ENCODE measurements around the gene INPP4A. TPM values are rescaled to one million over a fixed set of nuclear protein-coding genes. Genes with fewer than 3 reads are reported as not detected.
A peak's percentile ranks its signal among the peaks of the same experiment; 100 is the strongest.

INPP4A gene
- total and polyA plus RNA-seq, 10 of the 15 experiments (the other 5 are each of a cell fraction or from before 2014, with no cell fraction given), result 4.7 to 62.3 (median 36.9) TPM

DNA sequence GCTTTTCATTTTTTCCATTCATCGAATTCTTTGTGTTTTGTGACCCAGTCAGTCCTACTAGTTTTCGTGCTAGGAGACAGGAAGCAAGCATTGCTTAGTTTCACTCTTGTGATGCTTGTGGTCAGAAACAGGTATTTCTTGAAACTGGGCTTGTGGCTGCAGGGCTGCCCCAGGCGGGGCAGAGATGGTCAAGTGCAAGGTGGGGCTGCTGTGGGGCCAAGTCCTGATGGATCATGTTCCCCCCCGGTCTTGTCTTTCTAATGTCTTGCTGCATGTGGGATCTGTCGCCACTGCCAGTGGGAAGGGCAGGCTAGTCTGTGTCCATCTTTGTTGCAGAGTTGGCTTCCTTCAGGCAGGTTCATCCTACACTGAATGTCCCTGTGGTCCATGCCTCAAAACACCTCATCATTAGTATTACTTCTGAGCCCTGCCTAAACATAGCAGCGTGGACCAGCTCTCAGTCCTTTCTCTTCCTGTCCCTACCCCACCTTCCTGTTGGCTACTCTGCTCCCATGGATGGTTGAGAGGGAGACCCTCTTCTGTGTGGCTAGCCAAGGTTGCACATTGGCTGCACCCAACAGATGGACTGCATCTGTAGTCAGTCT lies 38.7 kb downstream of the INPP4A start (continued):
- TF ChIP-seq, protein P1, sequence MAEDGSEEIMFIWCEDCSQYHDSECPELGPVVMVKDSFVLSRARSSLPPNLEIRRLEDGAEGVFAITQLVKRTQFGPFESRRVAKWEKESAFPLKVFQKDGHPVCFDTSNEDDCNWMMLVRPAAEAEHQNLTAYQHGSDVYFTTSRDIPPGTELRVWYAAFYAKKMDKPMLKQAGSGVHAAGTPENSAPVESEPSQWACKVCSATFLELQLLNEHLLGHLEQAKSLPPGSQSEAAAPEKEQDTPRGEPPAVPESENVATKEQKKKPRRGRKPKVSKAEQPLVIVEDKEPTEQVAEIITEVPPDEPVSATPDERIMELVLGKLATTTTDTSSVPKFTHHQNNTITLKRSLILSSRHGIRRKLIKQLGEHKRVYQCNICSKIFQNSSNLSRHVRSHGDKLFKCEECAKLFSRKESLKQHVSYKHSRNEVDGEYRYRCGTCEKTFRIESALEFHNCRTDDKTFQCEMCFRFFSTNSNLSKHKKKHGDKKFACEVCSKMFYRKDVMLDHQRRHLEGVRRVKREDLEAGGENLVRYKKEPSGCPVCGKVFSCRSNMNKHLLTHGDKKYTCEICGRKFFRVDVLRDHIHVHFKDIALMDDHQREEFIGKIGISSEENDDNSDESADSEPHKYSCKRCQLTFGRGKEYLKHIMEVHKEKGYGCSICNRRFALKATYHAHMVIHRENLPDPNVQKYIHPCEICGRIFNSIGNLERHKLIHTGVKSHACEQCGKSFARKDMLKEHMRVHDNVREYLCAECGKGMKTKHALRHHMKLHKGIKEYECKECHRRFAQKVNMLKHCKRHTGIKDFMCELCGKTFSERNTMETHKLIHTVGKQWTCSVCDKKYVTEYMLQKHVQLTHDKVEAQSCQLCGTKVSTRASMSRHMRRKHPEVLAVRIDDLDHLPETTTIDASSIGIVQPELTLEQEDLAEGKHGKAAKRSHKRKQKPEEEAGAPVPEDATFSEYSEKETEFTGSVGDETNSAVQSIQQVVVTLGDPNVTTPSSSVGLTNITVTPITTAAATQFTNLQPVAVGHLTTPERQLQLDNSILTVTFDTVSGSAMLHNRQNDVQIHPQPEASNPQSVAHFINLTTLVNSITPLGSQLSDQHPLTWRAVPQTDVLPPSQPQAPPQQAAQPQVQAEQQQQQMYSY (CRISPR knock-in tag; IDR thresholded peaks at IDR 0.05), result no peak
- no peak for TF ChIP-seq GABPA (IDR thresholded peaks at IDR 0.05; ENCODE audit: low read depth)
- TF ChIP-seq TARDBP (IDR thresholded peaks at IDR 0.05; ENCODE audit: borderline replicate concordance), result 0 out of 2 replicates have a peak, but pooled peaks have one; percentile 44

DNA sequence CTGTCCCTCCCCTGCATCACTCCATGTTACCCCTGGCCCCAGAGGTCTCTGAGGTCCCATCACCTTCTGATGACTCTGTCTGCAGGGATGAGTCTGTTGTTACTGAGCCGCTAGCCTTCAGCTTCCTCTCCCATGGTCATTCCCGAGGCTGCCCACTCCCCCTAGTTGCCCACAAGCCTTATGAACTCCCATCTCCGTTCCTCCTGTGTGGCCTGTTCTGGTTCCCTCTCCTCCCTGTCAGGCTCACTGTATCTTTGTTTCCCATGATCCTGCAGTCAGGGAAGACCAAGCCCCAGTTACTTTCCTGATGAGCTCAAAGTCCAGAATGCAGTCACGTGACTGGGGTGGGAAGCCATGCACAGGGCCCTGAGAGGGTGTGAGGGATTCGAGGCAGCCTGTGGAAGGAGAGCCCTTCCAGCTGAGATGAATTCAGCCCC lies 39.5 kb downstream of the INPP4A start:
- TF ChIP-seq ZNF24 (IDR thresholded peaks at IDR 0.05) (no peak), BCL11A (IDR thresholded peaks at IDR 0.05; ENCODE audit: low read depth, low read length) (no peak), BHLHE40 (IDR thresholded peaks at IDR 0.05; ENCODE audit: borderline replicate concordance in 1 of 2, low read depth in 2 of 2, low read length in 1 of 2) (peak; percentile 11 to 78; a peak in 3 of 4 replicates), SREBF1 (IDR thresholded peaks at IDR 0.05; ENCODE audit: low read length) (no peak), RAD51 (IDR thresholded peaks at IDR 0.05) (peak; percentile 89), DPF2 (IDR thresholded peaks at IDR 0.05) (0 out of 2 replicates have a peak, but pooled peaks have one; percentile 13)
- TF ChIP-seq, protein P2, sequence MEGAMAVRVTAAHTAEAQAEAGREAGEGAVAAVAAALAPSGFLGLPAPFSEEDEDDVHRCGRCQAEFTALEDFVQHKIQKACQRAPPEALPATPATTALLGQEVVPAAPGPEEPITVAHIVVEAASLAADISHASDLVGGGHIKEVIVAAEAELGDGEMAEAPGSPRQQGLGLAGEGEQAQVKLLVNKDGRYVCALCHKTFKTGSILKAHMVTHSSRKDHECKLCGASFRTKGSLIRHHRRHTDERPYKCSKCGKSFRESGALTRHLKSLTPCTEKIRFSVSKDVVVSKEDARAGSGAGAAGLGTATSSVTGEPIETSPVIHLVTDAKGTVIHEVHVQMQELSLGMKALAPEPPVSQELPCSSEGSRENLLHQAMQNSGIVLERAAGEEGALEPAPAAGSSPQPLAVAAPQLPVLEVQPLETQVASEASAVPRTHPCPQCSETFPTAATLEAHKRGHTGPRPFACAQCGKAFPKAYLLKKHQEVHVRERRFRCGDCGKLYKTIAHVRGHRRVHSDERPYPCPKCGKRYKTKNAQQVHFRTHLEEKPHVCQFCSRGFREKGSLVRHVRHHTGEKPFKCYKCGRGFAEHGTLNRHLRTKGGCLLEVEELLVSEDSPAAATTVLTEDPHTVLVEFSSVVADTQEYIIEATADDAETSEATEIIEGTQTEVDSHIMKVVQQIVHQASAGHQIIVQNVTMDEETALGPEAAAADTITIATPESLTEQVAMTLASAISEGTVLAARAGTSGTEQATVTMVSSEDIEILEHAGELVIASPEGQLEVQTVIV (IDR thresholded peaks at IDR 0.05; ENCODE audit: borderline replicate concordance, partially characterized antibody), result no peak
- CTCF ChIA-PET, result interaction anchor here (2.2 to 6.6 kb wide), 3 partner anchors 13 to 37 kb away, joined by 7 to 64 read pairs (median 29); no protein-coding TSS in a partner anchor
- peaks cover 94% of the 10 kb centered on the region for H3K79me2 ChIP-seq (ENCODE audit: control insufficient read depth, insufficient read depth, low read length)
- no peaks in the 10 kb centered on the region for H3K9me3 ChIP-seq (replicated peaks; ENCODE audit: control insufficient read depth, insufficient read depth, low read length)
- in situ Hi-C loops (cut with MboI) (no loop called here), intact Hi-C loops (cut with micrococcal nuclease; ENCODE audit: unreplicated experiment) (loop anchor here (5.0 kb wide), 1 partner anchor 37 kb away; no protein-coding TSS in a partner anchor)
- no peaks in the 10 kb centered on the region for H4K20me1 ChIP-seq (ENCODE audit: control insufficient read depth, insufficient read depth)
- no peak overlapping the region; the same call in 1 of the 2 replicates for H3K9ac ChIP-seq (ENCODE audit: control insufficient read depth, insufficient read depth, low read length)
- 95% methylated on average over 5 of the region's 5 CpGs for WGBS (ENCODE audit: insufficient coverage, insufficient replicate concordance, low lambda C conversion rate, missing lambda C conversion rate)
- RAD21 ChIA-PET (ENCODE audit: unreplicated experiment), result interaction anchor here (0.6 to 9.1 kb wide), 8 partner anchors 9 to 60 kb away, joined by 3 to 200 read pairs (median 5); no protein-coding TSS in a partner anchor
- POLR2A ChIA-PET, result interaction anchor here (1.2 to 16.1 kb wide), 2 partner anchors 20 to 25 kb away, joined by 3 to 545 read pairs; no protein-coding TSS in a partner anchor
- DNase-seq (ENCODE audit: low read depth, low spot score), result no peak
- H3K36me3 ChIP-seq (ENCODE audit: control insufficient read depth in 2 of 2, insufficient read depth in 2 of 2, low read length in 1 of 2), result peaks cover 0 to 8% of the 10 kb centered on the region in 2 experiments; a peak in 3 of 4 replicates
- peak overlapping the region; percentile 78; the same call in 1 of the 2 replicates for H3K4me2 ChIP-seq (ENCODE audit: control insufficient read depth, insufficient read depth)
- no TSS peak for BruUV-seq (replicated peaks)
- FAIRE-seq, result no peak
- no peak overlapping the region for H3K4me3 ChIP-seq
- peak overlapping the region; percentile 89 for H3K27ac ChIP-seq (ENCODE audit: control insufficient read depth, insufficient read depth)
- no peak for ATAC-seq
- H2AFZ ChIP-seq (ENCODE audit: control insufficient read depth, low read depth, low read length), result no peak overlapping the region
- peaks cover 93% of the 10 kb centered on the region for H3K4me1 ChIP-seq (ENCODE audit: control insufficient read depth, insufficient read depth, low read length)
- SMC1A ChIA-PET (ENCODE audit: uncharacterized antibody, unreplicated experiment), result interaction anchor here (0.8 to 24.6 kb wide), 3 partner anchors 8 to 25 kb away, joined by 3 to 816 read pairs (median 8); no protein-coding TSS in a partner anchor
- H3K27me3 ChIP-seq (replicated peaks in 1 of 2; ENCODE audit: control insufficient read depth in 2 of 2, insufficient read depth in 2 of 2, low read length in 1 of 2), result no peaks in the 10 kb centered on the region

Data from GM12878 (cell line).